Loucy (cell line): ENCODE measurements around the gene STXBP5.

Experiments used
- H2AFZ ChIP-seq: fragments of 200-600 bp; sonication (generic); 2 replicates; pipeline ENCODE4 v1.6.0; 2016; ENCODE audit warnings: antibody characterized with exemption, mild to moderate bottlenecking, low read length, moderate library complexity
- H3F3A ChIP-seq: fragments of 200-600 bp; 2 replicates; pipeline ENCODE4 v1.6.0; 2016; ENCODE audit warnings: antibody characterized with exemption, low read depth, mild to moderate bottlenecking
- H3K27me3 ChIP-seq: fragments of 200-600 bp; sonication (generic); 2 replicates; pipeline ENCODE4 v1.6.1; 2014; ENCODE audit warnings: low read length, mild to moderate bottlenecking; ENCODE audit not compliant: insufficient read depth, poor library complexity, severe bottlenecking
- H3K36me3 ChIP-seq: fragments of 200-600 bp; sonication (generic); 2 replicates; pipeline ENCODE4 v1.6.1; 2016; ENCODE audit warnings: low read length; ENCODE audit not compliant: insufficient read depth
- H3K4me1 ChIP-seq: fragments of 200-600 bp; sonication (generic); 2 replicates; pipeline ENCODE4 v1.5.1; 2014; ENCODE audit warnings: low read length, mild to moderate bottlenecking; ENCODE audit not compliant: insufficient read depth, poor library complexity, severe bottlenecking
- H3K4me2 ChIP-seq: fragments of 200-600 bp; sonication (generic); 2 replicates; pipeline ENCODE4 v1.6.0; 2014; ENCODE audit warnings: antibody characterized with exemption, low read length, low read depth, mild to moderate bottlenecking; ENCODE audit not compliant: poor library complexity, severe bottlenecking
- H3K4me3 ChIP-seq: fragments of 200-600 bp; sonication (generic); 2 replicates; pipeline ENCODE4 v1.5.1; 2014; ENCODE audit warnings: low read length, mild to moderate bottlenecking, mixed read lengths; ENCODE audit not compliant: poor library complexity, severe bottlenecking
- H3K79me2 ChIP-seq: fragments of 200-600 bp; sonication (generic); 2 replicates; pipeline ENCODE4 v1.6.1; 2014; ENCODE audit warnings: low read length; ENCODE audit not compliant: insufficient read depth
- H3K9ac ChIP-seq: fragments of 200-600 bp; sonication (generic); 2 replicates; pipeline ENCODE4 v1.6.0; 2014; ENCODE audit warnings: mild to moderate bottlenecking, low read depth, low read length, moderate library complexity; ENCODE audit not compliant: poor library complexity, severe bottlenecking
- H3K9me2 ChIP-seq: fragments of 200-600 bp; sonication (generic); replicated peaks from 2 replicates; pipeline ENCODE4 v1.6.1; 2016; ENCODE audit warnings: low read depth, low read length, mixed read lengths
- H3K9me3 ChIP-seq: fragments of 200-600 bp; sonication (generic); 2 replicates; pipeline ENCODE4 v1.6.1; 2014; ENCODE audit warnings: mild to moderate bottlenecking, antibody characterized with exemption, low read length, low read depth; ENCODE audit not compliant: insufficient read depth
- H4K20me1 ChIP-seq: fragments of 200-600 bp; sonication (generic); 2 replicates; pipeline ENCODE4 v1.6.0; 2014; ENCODE audit warnings: antibody characterized with exemption, low read length, mild to moderate bottlenecking; ENCODE audit not compliant: insufficient read depth, poor library complexity, severe bottlenecking
- CTCF ChIP-seq: fragments of 200-600 bp; sonication (generic); conservative IDR thresholded peaks from 2 replicates; pipeline ENCODE4 v1.5.1; 2014; ENCODE audit warnings: mild to moderate bottlenecking, antibody characterized with exemption, low read length
- EZH2phosphoT487 ChIP-seq: fragments of 200-600 bp; IDR thresholded peaks from 2 replicates; pipeline ENCODE4 v1.6.1; 2018; ENCODE audit warnings: antibody characterized with exemption, mild to moderate bottlenecking, moderate library complexity, borderline replicate concordance

STXBP5 gene

GRCh38 chr6:147166992-147167391 lies 37.2 kb upstream of the STXBP5 start:
- Histone ChIP-seq H3K79me2 (no peaks in the 10 kb centered on the region), H3K9me3 (no peaks in the 10 kb centered on the region), H3K4me3 (no peak overlapping the region), H3K27me3 (no peaks in the 10 kb centered on the region), H3F3A (0 out of 2 replicates have a peak, but pooled peaks cover 3% of the 10 kb centered on the region), H3K9me2 (no peaks in the 10 kb centered on the region), H3K4me1 (peaks cover 34% of the 10 kb centered on the region), H2AFZ (no peak overlapping the region), H3K4me2 (peak overlapping the region; percentile 58), H3K9ac (no peak overlapping the region), H4K20me1 (no peaks in the 10 kb centered on the region), H3K36me3 (no peaks in the 10 kb centered on the region)
- TF ChIP-seq EZH2phosphoT487 (no peak), CTCF (no peak)

GRCh38 chr6:147167576-147168461 lies 36.4 kb upstream of the STXBP5 start:
- Histone ChIP-seq H2AFZ (peak overlapping the region; percentile 29; the same call in 1 of the 2 replicates), H3K27me3 (no peaks in the 10 kb centered on the region)

GRCh38 chr6:147169529-147169928 lies 34.7 kb upstream of the STXBP5 start:
- Histone ChIP-seq H4K20me1 (no peaks in the 10 kb centered on the region), H3K9ac (no peak overlapping the region), H3K9me2 (no peaks in the 10 kb centered on the region), H3K79me2 (no peaks in the 10 kb centered on the region), H3F3A (0 out of 2 replicates have a peak, but pooled peaks cover 3% of the 10 kb centered on the region), H3K4me3 (no peak overlapping the region), H2AFZ (no peak overlapping the region), H3K4me2 (no peak overlapping the region), H3K4me1 (peaks cover 53% of the 10 kb centered on the region), H3K9me3 (no peaks in the 10 kb centered on the region), H3K36me3 (no peaks in the 10 kb centered on the region), H3K27me3 (no peaks in the 10 kb centered on the region)
- TF ChIP-seq CTCF, result no peak
- no peak for TF ChIP-seq EZH2phosphoT487

More at GRCh38 chr6:147167576-147168461, 36.4 kb upstream of the STXBP5 start:
- TF ChIP-seq EZH2phosphoT487 (no peak), CTCF (no peak)
- Histone ChIP-seq H3F3A (0 out of 2 replicates have a peak, but pooled peaks cover 3% of the 10 kb centered on the region), H3K36me3 (no peaks in the 10 kb centered on the region), H3K4me2 (peak overlapping the region; percentile 58), H3K9ac (no peak overlapping the region), H3K9me3 (no peaks in the 10 kb centered on the region), H4K20me1 (no peaks in the 10 kb centered on the region), H3K9me2 (no peaks in the 10 kb centered on the region), H3K4me1 (peaks cover 35% of the 10 kb centered on the region), H3K79me2 (no peaks in the 10 kb centered on the region), H3K4me3 (no peak overlapping the region)
